PFSK-1 (cell line): ENCODE results near the gene INTS15.

Experiments
- FOXP2 ChIP-seq: optimal IDR thresholded peaks from 2 replicates; pipeline ENCODE3; 2011; ENCODE audit warnings: borderline replicate concordance, control low read depth, inconsistent platforms; ENCODE audit not compliant: insufficient read depth; ENCODE audit errors: extremely low read length, extremely low read depth
- POLR2AphosphoS5 ChIP-seq: IDR thresholded peaks from 2 replicates; pipeline ENCODE4 v1.6.1; 2012; ENCODE audit warnings: low read depth, mild to moderate bottlenecking, control low read depth, low read length, moderate library complexity
- REST ChIP-seq, 2 experiments: IDR thresholded peaks; 2 replicates each; pipeline versions ENCODE4 v1.6.1 to v1.8.0; 2011 to 2012; ENCODE audit warnings: low read depth in 2 of 2, low read length in 2 of 2, control low read depth in 1 of 2, inconsistent platforms in 1 of 2, mild to moderate bottlenecking in 1 of 2, moderate library complexity in 1 of 2; ENCODE audit not compliant: insufficient read depth in 1 of 2
- SIN3A ChIP-seq: IDR thresholded peaks from 2 replicates; pipeline ENCODE4 v1.6.1; 2012; ENCODE audit warnings: mild to moderate bottlenecking, low read length, moderate library complexity, borderline replicate concordance; ENCODE audit not compliant: insufficient read depth
- TAF1 ChIP-seq: IDR thresholded peaks from 2 replicates; pipeline ENCODE4 v1.6.1; 2012; ENCODE audit warnings: low read length, control low read depth, borderline replicate concordance; ENCODE audit not compliant: insufficient read depth

The INTS15 gene

GRCh38 chr7:6579446-6579845, 10.4 kb upstream of the INTS15 start:
- TF ChIP-seq SIN3A: no peak
- no peak for TF ChIP-seq POLR2AphosphoS5
- no peak for TF ChIP-seq REST (IDR thresholded peaks at IDR 0.05; ENCODE audit: insufficient read depth in 1 of 2, low read depth in 2 of 2, low read length in 2 of 2)
- no peak for TF ChIP-seq TAF1
- no peak for TF ChIP-seq FOXP2

GRCh38 chr7:6588566-6588965, 1.3 kb upstream of the INTS15 start:
- TF ChIP-seq POLR2AphosphoS5 (no peak), SIN3A (no peak), TAF1 (no peak), REST (IDR thresholded peaks at IDR 0.05; ENCODE audit: insufficient read depth in 1 of 2, low read depth in 2 of 2, low read length in 2 of 2) (no peak), FOXP2 (no peak)

GRCh38 chr7:6589151-6589828, 531 bp upstream of the INTS15 start:
- TF ChIP-seq REST (IDR thresholded peaks at IDR 0.05; ENCODE audit: insufficient read depth in 1 of 2, low read depth in 2 of 2, low read length in 2 of 2) (no peak), SIN3A (no peak), FOXP2 (no peak), TAF1 (no peak), POLR2AphosphoS5 (no peak)

GRCh38 chr7:6590645-6591110, 857 bp downstream of the INTS15 start:
- TF ChIP-seq FOXP2: no peak
- TF ChIP-seq TAF1: no peak
- TF ChIP-seq SIN3A: no peak
- TF ChIP-seq POLR2AphosphoS5: no peak
- TF ChIP-seq REST (IDR thresholded peaks at IDR 0.05; ENCODE audit: insufficient read depth in 1 of 2, low read depth in 2 of 2, low read length in 2 of 2): no peak

GRCh38 chr7:6600093-6600492, 10.3 kb downstream of the INTS15 start:
- TF ChIP-seq POLR2AphosphoS5 (no peak), SIN3A (no peak), TAF1 (no peak), FOXP2 (no peak)

GRCh38 chr7:6604458-6604857, 14.6 kb downstream of the INTS15 start:
- no peak for TF ChIP-seq TAF1
- TF ChIP-seq POLR2AphosphoS5: no peak
- TF ChIP-seq REST (IDR thresholded peaks at IDR 0.05; ENCODE audit: insufficient read depth in 1 of 2, low read depth in 2 of 2, low read length in 2 of 2): no peak
- TF ChIP-seq SIN3A: no peak
- TF ChIP-seq FOXP2: no peak
